Stimulated activated naive CD8-positive, alpha-beta T cell treated with anti-CD3 and anti-CD28 coated beads, Interleukin-15, Interleukin-2, amounts not matched to agents 100 ng/mL and 50 ng/mL, for 24 hours (primary cell): Measurements from ENCODE around the gene MOAP1.
"Not testable (repeated sequence)": the region's sequence is repeated elsewhere in the genome, so short reads cannot be mapped to it uniquely, and the experiment has no call there.

Experiments used
- H3K27ac Mint-ChIP-seq: one replicate; pipeline ENCODE4 v1.8.0; 2021; ENCODE audit warnings: mild to moderate bottlenecking, mixed read lengths
- H3K27me3 Mint-ChIP-seq: one replicate; pipeline ENCODE4 v1.8.0; 2021; ENCODE audit warnings: mixed read lengths
- H3K36me3 Mint-ChIP-seq: one replicate; pipeline ENCODE4 v1.8.0; 2021; ENCODE audit warnings: low read depth, mixed read lengths
- H3K4me1 Mint-ChIP-seq: one replicate; pipeline ENCODE4 v1.8.0; 2021; ENCODE audit warnings: low read depth, mixed read lengths
- H3K4me3 Mint-ChIP-seq: one replicate; pipeline ENCODE4 v1.8.0; 2021; ENCODE audit warnings: mild to moderate bottlenecking, mixed read lengths
- H3K9me3 Mint-ChIP-seq: one replicate; pipeline ENCODE4 v1.8.0; 2021; ENCODE audit warnings: mixed read lengths

The MOAP1 gene

DNA sequence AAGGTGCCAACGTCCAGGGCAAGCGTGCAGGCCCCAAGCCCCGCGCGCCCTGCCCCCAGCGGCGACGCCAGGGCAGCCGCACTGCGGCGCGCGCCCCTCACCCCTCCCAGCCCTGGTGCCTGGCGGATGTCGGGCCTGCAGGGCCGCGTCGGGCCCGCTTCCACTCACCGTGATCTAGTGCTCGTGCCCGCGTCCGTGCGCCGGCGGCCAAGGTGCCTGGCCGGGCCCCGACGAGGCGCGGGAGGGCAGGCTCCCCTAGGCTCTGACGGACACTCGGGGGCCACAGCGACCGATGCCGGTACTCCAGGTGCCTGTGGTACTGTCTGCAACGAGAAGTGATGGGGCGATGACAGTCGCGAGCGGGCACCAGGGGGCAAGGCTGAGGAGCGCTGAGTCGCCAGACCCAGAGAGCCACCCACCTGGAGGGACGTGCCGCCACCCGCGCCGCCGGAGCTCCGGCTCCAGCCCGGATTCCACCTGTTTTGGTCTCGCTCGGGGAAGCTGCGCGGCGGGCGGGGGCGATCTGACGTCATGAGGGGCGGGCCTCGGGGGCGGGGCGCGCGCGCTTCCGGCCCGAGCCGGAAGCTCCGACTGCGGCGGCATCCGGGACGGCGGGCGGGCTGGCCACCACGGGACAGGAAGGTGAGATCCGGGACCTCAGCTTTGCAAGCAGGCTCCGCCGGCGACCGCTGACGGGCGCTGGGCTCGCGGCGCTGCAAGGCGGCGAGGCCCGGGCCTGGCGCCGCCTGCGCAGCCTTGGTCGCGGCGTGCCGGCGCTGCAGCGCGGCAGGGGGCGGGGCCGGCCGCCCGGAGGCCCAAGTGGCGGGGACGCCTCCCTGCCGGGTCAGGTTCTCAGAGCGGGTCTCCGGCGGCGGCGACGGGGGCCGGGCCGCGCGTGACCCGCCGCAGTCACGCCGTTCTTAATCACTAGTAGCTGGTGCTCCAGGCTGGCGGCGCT lies at the start of gene MOAP1, which contains the start of gene LYSET:
Gene MOAP1 (minus strand): TSS at position 507 of the 958 bp plus-strand sequence. CDS start 655 bp downstream, outside the sequence.
Gene LYSET (plus strand): TSS at position 927 of the 958 bp plus-strand sequence. CDS start 89 bp downstream, outside the sequence.
- peaks cover 40% of the 10 kb centered on the region for H3K36me3 Mint-ChIP-seq
- H3K9me3 Mint-ChIP-seq: no peaks in the 10 kb centered on the region
- H3K4me1 Mint-ChIP-seq: peaks cover 43% of the 10 kb centered on the region
- peak within 1 kb of the TSS; percentile 91 for H3K27ac Mint-ChIP-seq
- peak within 1 kb of the TSS; percentile 94 for H3K4me3 Mint-ChIP-seq
- no peaks in the 10 kb centered on the region for H3K27me3 Mint-ChIP-seq

GRCh38 chr14:93233078-93233477 lies 48.4 kb upstream of the MOAP1 start:
- H3K4me1 Mint-ChIP-seq: peaks cover 15% of the 10 kb centered on the region
- not testable (repeated sequence) for H3K27ac Mint-ChIP-seq, H3K36me3 Mint-ChIP-seq, H3K4me3 Mint-ChIP-seq, H3K9me3 Mint-ChIP-seq, H3K27me3 Mint-ChIP-seq

- Mint-ChIP-seq H3K27ac (no peak overlapping the region), H3K27me3 (no peaks in the 10 kb centered on the region), H3K36me3 (peaks cover 18% of the 10 kb centered on the region), H3K9me3 (no peaks in the 10 kb centered on the region), H3K4me3 (no peak overlapping the region), H3K4me1 (peaks cover 11% of the 10 kb centered on the region)
Measured at GRCh38 chr14:93232159-93232558, 47.5 kb upstream of the MOAP1 start.

DNA sequence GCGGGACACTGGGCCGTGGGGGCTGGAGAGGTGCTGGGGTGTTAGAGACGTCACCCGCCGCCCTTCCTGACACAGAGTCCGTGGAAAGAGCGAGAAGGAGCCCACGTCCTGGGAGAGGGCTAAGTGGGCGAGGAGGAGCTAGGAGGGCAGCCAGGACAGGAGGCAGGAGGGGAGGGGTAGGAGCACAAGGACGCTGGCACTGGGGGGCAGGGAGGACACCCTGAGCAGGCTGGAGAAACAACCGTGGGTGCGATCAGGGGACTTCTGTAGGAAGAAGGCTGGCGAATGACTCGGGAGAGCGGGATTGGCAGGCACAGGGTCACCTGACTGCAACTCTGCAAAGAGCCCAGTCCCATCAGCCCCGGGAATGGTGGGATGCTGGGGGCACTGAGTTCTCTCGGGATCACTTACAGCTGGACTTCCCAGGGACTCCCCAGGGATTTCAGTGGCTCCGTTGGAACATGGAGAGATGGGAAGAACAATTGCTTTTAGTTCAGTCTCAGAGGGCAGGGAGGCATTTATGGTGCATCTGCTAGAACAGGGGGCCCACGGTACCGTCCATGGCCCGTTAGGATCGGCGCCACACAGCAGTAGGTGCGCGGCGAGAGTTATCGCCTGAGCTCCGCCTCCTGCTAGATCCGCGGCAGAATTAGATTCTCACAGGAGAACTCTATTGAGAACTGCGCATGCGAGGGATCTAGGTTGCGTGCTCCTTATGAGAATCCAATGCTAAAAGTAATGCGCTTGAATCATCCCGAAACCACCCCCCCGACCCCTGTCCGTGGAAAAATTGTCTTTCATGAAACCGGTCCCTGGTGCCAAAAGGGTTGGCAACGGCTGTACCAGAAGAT lies 46.7 kb upstream of the MOAP1 start:
- peak overlapping the region; percentile 64 for H3K4me3 Mint-ChIP-seq
- no peak overlapping the region for H3K27ac Mint-ChIP-seq
- H3K9me3 Mint-ChIP-seq: no peaks in the 10 kb centered on the region
- no peaks in the 10 kb centered on the region for H3K27me3 Mint-ChIP-seq
- peaks cover 23% of the 10 kb centered on the region for H3K36me3 Mint-ChIP-seq
- H3K4me1 Mint-ChIP-seq: peaks cover 9% of the 10 kb centered on the region

- H3K36me3 Mint-ChIP-seq: peaks cover 31% of the 10 kb centered on the region
- peak overlapping the region; percentile 64 for H3K4me3 Mint-ChIP-seq
- H3K9me3 Mint-ChIP-seq: no peaks in the 10 kb centered on the region
- no peaks in the 10 kb centered on the region for H3K27me3 Mint-ChIP-seq
- H3K27ac Mint-ChIP-seq: no peak overlapping the region
- H3K4me1 Mint-ChIP-seq: peaks cover 9% of the 10 kb centered on the region
Measured at GRCh38 chr14:93230539-93230938, 45.8 kb upstream of the MOAP1 start.

DNA sequence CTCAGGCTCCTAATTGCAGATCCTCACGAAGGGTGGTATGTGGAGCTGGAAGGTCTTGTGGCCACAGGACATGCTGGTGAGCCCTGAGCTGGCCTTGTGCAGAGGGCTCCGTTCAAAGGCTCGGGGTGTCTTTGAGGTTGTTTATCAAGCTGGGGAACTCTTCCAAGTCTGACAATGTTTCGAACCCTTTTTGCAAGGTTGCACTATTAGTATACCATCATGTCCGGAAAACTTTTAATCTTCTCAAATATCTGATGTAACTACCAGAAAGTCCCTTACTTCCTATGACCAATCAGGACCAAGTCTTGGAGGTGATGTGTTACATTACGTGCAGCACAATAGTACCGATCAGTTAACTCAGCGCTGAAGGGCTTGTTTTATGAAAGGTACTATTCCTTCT lies 43.9 kb upstream of the MOAP1 start:
- H3K4me3 Mint-ChIP-seq: no peak overlapping the region
- peaks cover 9% of the 10 kb centered on the region for H3K4me1 Mint-ChIP-seq
- H3K27ac Mint-ChIP-seq: no peak overlapping the region
- H3K36me3 Mint-ChIP-seq: peaks cover 45% of the 10 kb centered on the region
- no peaks in the 10 kb centered on the region for H3K27me3 Mint-ChIP-seq
- no peaks in the 10 kb centered on the region for H3K9me3 Mint-ChIP-seq

DNA sequence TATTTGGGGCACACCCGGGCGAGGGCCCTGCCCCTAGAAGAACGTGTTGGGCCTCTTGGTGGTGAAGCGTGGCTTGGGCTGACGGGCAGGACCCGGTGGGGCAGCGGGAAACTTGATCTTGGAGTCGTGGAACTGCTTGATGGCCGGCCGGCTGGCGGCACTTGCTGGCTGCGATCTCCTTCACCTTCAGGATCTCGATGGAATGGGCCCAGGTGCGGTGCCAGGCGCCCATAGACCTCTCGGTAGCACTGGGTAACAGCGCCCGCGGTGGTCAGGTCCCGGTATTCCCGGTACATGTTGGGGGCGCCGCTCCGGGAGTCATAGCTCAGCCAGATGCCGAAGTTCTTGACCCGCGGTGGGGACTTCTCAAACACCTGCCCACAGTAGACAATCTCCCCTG lies 38.9 kb upstream of the MOAP1 start:
- peaks cover 71% of the 10 kb centered on the region for H3K36me3 Mint-ChIP-seq
- H3K4me3 Mint-ChIP-seq: no peak overlapping the region
- no peaks in the 10 kb centered on the region for H3K27me3 Mint-ChIP-seq
- no peak overlapping the region for H3K27ac Mint-ChIP-seq
- peaks cover 10% of the 10 kb centered on the region for H3K4me1 Mint-ChIP-seq
- no peaks in the 10 kb centered on the region for H3K9me3 Mint-ChIP-seq

- no peak overlapping the region for H3K27ac Mint-ChIP-seq
- no peaks in the 10 kb centered on the region for H3K9me3 Mint-ChIP-seq
- H3K4me1 Mint-ChIP-seq: peaks cover 10% of the 10 kb centered on the region
- H3K36me3 Mint-ChIP-seq: peaks cover 67% of the 10 kb centered on the region
- no peak overlapping the region for H3K4me3 Mint-ChIP-seq
- H3K27me3 Mint-ChIP-seq: no peaks in the 10 kb centered on the region
Measured at GRCh38 chr14:93220509-93220908, 35.8 kb upstream of the MOAP1 start.

DNA sequence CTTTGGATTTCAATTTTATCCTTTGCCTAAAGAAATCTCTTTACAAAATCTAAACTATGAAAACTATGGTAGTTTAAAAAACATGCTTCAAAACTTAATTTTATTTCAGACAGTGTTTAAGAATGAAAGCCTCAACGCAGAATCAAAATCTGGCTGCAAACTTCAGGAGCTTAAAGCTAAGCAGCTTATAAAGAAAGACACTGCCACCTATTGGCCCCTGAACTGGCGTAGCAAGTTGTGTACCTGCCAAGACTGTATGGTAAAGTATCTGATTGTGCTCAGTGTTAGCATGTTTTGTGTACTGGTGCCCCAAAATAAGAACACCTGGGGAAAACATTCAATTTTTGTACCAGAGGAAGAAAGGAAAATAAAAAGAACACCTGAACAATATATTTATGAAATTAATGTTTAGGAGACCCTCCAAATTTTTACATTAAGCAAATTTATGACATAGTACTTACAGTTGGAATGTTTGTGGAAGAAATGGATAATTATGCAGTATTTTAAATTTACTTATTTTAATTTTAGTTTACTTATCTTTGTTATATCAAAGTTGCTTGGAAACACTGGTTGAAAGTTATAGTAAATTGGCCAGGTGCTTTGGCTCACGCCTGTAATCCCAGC lies 34.5 kb upstream of the MOAP1 start:
- Mint-ChIP-seq H3K27me3 (no peaks in the 10 kb centered on the region), H3K4me3 (no peak overlapping the region), H3K36me3 (peaks cover 66% of the 10 kb centered on the region), H3K9me3 (no peaks in the 10 kb centered on the region), H3K27ac (no peak overlapping the region), H3K4me1 (peaks cover 10% of the 10 kb centered on the region)

- H3K4me1 Mint-ChIP-seq: peaks cover 2% of the 10 kb centered on the region
- no peak overlapping the region for H3K4me3 Mint-ChIP-seq
- H3K9me3 Mint-ChIP-seq: no peaks in the 10 kb centered on the region
- H3K27me3 Mint-ChIP-seq: no peaks in the 10 kb centered on the region
- peaks cover 58% of the 10 kb centered on the region for H3K36me3 Mint-ChIP-seq
- no peak overlapping the region for H3K27ac Mint-ChIP-seq
Measured at GRCh38 chr14:93214598-93214997, 29.9 kb upstream of the MOAP1 start.

DNA sequence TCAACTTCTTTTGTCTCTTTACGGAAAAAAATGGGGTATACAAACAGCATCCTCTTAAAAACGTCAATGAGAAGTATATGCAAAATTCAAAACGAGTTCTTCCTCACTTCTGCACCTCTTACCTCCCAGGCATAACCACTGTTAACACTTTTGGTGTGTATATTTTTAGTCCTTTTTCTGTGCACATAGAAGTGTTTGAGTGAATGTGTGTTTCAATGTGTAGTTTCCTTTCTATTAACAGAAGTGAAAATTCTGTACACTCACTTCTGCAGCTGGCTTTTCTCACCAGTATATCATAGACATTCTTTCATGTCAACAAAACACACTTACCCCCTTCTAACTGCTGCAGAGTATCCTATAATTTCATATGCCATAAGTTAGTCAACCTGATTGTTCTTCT lies 27.7 kb upstream of the MOAP1 start:
- Mint-ChIP-seq H3K27me3 (no peaks in the 10 kb centered on the region), H3K4me3 (no peak overlapping the region), H3K9me3 (no peaks in the 10 kb centered on the region), H3K27ac (no peak overlapping the region), H3K36me3 (peaks cover 56% of the 10 kb centered on the region), H3K4me1 (peaks cover 20% of the 10 kb centered on the region)

GRCh38 chr14:93207468-93208308 lies 23.0 kb upstream of the MOAP1 start:
- peaks cover 56% of the 10 kb centered on the region for H3K4me1 Mint-ChIP-seq
- no peaks in the 10 kb centered on the region for H3K9me3 Mint-ChIP-seq
- H3K27me3 Mint-ChIP-seq: no peaks in the 10 kb centered on the region
- H3K4me3 Mint-ChIP-seq: peak overlapping the region; percentile 95
- peaks cover 42% of the 10 kb centered on the region for H3K36me3 Mint-ChIP-seq
- H3K27ac Mint-ChIP-seq: peak overlapping the region; percentile 82

DNA sequence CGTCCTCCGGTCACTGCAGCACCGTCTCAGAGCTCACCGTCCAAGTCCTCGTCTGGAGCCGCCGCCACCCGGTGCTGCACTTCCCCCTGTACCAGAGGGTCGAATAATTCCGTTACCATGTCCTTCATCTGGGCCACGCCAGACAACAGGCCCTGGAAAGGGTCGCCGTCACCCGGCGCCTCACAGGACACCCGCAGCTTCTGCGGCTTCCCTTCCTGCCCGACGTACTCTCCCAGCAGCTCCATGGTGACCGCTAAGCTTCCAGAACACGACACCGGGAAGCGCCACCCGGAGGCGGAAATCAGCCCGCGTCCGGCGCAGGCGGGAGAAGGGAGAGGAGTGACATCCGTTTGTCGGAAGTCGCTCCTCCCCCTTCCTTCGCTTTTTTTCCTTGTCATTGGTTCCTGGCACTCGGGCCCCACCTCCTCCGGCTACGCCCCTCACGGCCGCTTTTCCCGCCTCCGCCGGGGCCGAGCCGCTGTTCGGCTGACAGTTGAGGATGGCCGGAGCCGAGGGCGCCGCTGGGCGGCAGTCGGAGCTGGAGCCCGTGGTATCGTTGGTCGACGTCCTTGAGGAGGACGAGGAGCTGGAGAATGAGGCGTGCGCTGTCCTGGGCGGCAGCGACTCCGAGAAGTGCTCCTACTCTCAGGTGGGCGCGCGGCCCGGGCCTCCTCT lies 22.2 kb upstream of the MOAP1 start, which contains the start of the genes GON7 and UBR7:
Gene GON7 (minus strand): TSS at position 273 of the 675 bp plus-strand sequence. CDS start 28 bp downstream, at position 245.
Gene UBR7 (plus strand): TSS at position 464 of the 675 bp plus-strand sequence. CDS start 36 bp downstream, at position 500.
- peaks cover 38% of the 10 kb centered on the region for H3K36me3 Mint-ChIP-seq
- peak within 1 kb of the TSS; percentile 94 for H3K27ac Mint-ChIP-seq
- peak within 1 kb of the TSS; percentile 95 for H3K4me3 Mint-ChIP-seq
- no peaks in the 10 kb centered on the region for H3K9me3 Mint-ChIP-seq
- H3K4me1 Mint-ChIP-seq: peaks cover 56% of the 10 kb centered on the region
- no peaks in the 10 kb centered on the region for H3K27me3 Mint-ChIP-seq
